HG03565 (cell line): ENCODE measurements around the gene TPST2.

Experiments
- ATAC-seq: cut with Tn5 transposase; IDR thresholded peaks from one replicate; pipeline ENCODE4 v1.9.1; 2021; ENCODE audit warnings: mild to moderate bottlenecking, moderate library complexity; ENCODE audit not compliant: unreplicated experiment

TPST2 gene

DNA sequence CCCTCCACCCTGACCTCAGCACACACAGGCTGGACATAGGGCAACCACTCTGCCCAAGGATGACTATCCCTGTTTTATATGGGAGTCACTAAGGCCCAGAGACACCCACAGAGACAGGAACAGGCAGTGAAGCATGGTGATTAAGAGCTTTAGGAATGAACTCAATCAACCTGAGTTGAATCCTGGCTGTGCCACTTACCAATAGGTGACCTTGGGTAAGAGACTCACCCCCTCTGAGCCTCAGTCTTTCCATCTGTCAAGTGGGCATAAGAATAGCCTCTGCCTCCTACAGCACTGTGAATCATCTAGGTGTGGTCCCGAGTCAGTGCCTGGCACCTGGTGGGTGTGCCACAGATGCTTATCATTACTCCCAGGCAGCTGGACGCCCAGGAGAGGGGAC, 21.1 kb upstream of the TPST2 start:
- ATAC-seq = no peak

DNA sequence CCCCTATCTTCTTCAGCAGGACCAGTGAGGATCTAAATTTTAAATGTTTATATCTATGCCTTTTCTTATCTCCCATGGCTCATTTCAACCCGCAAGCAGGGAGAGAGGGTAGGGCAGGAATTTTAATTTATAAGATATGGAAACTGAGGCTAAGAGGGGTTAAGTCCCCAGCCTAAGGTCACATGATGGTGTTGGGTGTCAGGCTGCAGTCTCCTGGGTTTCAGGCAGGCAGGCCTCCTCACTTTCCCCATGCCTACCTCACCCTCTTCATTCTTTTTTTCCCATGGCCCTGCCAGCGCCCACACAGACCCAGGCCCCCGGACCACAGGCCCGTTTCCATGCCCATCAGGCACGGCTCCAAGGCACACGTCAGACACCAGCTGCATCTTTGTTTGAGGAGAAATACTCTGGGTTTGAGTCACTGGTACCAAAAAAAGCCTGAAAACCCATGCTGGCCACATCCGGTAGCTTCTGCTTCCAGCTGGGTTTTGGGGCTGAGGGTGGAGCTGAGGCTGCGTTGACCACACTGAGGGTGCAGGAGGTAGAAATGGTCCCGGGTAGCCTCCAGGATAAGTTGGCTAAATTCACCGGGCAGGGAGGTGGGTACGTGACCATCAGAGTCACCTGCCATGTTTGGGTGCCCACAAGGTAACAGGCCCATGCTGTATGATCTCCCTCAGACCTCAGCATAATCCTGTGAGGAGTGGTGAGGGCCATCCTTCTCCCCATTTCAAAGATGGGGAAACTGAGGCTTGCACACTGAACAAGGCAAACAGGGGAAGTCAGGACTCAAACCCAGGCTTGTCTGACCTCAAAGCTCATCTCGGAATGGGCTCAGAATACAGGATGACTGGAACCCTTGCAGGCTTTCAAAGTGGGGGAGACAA, 20.4 kb upstream of the TPST2 start:
- ATAC-seq = peak; percentile 77

DNA sequence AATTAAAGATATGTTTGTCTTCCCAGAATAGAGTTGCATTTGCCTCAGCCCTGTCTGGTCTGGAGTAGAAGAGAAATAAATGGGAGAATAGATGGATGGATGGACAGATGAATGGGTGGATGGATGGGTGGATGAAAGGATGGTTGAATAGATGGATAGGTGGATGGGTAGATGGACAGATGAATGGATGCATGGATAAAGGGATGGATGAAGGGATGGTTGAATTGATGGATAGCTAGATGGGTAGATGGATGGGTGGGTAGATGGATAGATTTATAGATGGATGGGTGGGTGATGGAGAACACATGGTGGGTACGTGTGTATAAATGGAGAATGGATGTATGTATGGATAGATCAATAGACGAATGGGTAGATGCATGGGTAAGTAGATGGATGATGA, 19.4 kb upstream of the TPST2 start:
- no peak for ATAC-seq

DNA sequence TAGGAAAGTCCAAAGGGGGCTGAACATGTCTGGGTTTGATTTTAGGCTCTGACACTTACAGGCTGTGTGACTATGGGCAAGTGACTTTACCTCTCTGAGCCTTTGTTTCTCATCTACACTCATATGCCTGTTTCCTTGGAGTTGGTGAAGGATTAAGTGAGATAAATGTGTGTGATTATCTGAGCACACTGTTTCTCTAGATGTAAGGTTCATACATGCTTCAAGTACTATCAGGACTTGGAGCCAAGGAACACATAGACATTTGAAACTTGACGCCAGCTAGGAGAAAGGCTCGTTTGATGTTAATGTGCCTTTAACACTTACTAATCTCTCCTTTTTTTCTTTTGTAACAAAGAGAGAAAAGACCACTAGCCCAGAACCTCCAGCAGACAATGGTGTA, 18.2 kb upstream of the TPST2 start:
- no peak for ATAC-seq

DNA sequence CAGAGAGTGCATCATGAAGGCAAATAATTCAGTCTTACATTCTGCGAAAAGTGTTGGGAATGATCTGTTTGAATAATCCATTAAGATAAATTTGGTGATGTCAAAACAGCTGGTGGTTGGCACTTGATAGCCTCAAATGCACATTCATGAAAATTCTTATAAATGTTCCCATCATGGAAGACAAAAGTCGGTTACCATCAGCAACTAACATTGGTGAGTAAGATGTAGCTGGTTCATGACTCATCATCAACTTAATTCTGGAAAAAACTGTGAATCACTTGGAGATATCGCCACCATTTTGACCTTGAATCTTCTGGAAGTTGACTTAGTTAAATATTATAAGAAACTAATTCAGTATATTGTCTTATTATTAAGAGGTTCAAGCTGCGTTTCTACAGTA, 16.7 kb upstream of the TPST2 start:
- no peak for ATAC-seq

DNA sequence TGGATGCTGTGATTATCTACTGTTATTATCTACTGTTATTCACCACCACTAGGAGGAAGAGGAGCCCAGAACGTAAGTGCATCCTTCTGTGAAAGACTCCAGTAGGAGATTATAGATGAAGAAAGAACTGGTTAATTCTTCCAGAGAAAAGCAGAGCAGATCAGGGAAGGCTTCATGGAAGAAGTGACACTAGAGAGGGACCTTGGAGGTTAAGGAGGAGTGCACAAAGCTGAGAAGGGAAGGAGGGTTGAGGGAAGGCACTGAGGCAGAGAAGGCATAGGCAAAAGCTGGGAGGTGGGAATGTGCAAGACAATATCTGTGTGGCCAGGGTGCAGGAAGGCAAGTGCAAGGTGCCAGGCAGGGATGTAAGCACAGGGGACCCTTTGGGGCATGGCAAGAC, 14.4 kb upstream of the TPST2 start:
- no peak for ATAC-seq

DNA sequence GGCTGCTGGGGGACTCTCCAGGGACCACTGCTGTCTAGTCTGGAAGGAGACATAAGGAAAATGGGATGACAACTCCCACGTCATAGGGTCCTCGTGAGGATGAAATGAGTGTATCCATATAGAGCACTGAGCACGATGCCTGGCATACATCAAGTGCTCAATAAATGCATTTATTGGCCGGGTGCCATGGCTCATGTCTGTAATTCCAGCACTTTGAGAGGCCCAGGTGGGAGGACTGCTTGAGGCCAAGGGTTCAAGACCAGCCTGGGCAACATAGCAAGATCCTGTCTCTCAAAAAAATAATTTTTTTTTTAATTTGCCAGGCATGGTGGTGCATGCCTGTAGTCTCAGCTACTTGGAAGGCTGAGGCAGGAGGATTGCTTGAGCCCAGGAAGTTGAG, 12.2 kb upstream of the TPST2 start:
- ATAC-seq = no peak

DNA sequence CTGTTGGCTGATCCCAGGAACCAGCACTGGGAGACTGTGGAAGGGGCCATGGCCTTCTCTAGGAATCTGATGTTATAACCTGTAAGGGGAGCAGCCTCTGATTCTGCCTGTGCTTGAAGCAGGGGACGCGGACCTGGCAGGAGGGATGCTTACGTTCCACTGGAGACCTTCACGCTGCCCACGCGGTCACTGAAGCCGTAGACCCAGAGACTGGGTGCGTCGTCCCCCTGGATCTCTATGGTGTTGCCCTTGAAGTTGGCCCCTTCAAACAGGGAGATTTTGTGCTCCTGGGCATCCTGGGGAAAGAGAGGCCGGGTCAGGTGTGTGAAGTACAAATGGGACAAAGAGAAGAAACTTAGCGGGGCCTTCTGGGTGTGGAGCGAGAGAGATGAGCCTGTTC, 11.8 kb upstream of the TPST2 start:
- no peak for ATAC-seq

DNA sequence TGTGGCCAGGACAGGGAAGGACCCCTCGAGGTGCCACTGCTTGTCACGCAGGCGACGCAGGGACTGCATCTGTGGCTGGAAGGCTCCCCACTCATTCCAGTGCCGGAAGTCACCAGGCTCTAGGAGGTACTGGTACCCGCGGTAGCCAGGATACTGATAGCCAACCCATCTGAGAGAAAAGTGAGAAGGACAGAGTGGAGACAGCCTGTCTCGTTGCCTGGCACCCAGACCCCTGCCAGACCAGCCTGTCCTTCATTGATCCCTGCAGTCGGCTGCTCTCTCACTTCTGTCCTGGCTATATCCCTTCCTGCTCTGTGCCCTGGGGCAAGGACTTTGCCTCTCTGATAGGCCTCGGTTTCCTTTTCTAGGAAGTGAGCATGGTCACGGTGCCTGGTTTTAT, 9.6 kb upstream of the TPST2 start:
- no peak for ATAC-seq

DNA sequence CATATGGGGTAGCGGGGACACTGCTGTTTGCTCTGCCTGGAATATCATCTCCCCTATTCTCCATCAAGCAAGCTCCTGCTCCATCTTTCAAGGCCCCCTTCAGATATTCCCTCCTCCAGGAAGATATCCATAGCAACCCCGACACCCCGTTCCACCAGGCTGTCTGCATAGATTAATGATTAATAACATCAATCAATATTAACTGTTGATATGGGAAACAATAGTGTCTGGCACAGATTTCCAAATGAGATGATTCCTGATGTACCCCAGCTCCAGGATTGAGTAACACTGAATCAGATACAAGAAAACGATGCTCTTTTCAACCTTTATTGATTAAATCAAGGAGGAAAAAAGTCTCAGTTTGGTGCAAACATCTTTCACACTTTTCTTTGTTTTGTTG, 7.5 kb upstream of the TPST2 start:
- no peak for ATAC-seq

DNA sequence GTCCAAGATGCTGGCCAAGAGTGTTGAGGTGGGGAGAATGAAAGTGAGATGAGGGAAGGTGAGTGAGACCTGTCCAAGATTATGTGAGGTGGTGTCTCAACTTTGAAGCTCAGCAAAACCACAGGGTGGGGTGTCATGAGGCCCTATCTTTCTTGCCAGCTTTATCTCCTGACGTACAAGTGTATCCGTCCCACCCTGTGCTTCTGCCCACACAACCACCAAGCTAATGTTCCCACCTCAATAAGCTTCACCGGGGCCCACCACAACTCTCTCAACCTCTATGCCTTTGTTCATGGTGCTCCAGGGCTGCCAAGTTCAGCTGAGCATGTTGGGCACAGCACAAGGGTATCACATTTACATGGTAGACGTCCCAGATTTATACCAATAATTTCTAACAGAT, 7.1 kb upstream of the TPST2 start:
- ATAC-seq = no peak

DNA sequence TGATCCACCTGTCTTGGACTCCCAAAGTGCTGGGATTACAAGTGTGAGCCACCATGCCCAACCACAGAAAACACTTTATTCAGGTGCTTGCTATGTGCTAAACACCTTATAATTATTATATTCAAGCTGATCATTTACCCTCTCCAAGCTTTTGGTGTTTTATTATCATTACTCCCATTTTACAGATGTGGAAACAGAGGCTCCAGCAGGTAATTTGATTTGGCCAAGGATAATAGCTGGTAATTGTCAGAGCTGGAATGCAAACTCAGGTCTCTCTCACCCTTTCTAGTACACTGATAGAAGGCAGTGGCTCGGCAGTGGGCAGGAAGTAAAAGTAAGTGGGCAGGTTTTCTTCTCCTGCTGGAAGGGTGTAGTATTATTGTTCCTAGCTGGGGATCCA, 3.8 kb upstream of the TPST2 start:
- ATAC-seq = no peak

DNA sequence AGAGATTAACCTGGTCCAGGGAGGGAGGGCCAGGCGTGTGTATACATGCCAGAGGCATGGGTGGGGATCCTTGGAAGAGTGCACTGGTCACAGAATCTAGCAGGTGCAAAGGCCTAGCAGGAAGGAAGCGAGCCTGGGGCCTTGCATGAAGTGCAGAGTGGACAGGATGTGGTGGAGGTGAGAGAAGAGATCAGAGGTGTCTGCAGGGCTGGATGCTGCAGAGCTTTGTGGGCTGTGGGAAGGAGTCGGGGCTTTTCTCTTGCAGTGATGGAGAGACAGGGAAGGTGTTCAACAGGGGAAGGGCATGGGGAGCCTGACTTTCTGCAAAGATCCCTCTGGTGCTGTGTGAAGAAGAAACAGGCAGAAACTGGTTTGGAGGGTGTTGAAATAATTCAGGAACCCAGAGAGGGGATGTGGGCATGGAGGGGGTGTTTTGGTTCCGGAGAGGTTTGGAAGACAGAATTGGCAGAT, 2.5 kb upstream of the TPST2 start:
- ATAC-seq = peak; percentile 53

DNA sequence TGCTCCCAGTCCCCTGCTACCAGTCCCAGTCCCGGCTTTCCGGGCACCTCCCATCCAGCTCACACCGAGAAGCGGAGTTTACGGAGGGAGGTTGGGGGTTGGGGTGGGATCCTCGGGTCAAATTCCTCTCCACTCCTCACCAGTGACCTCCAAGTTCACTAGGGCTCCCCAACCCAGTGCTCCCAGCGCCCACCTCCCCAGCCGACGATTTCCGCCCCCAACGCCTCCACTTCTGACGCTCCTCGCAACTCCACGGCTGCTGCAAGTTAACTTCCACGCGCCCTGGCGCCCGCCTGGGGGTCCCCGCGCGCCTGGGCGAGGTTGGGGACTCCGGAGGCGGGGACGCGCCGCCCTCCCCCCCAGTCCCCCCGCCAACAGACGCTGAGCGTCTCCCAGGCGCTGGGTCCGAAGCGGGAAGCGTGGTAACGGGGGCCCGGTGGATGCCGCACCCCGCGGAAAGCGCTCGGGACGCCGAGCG, 526 bp downstream of the TPST2 start:
- ATAC-seq = peak; percentile 8

DNA sequence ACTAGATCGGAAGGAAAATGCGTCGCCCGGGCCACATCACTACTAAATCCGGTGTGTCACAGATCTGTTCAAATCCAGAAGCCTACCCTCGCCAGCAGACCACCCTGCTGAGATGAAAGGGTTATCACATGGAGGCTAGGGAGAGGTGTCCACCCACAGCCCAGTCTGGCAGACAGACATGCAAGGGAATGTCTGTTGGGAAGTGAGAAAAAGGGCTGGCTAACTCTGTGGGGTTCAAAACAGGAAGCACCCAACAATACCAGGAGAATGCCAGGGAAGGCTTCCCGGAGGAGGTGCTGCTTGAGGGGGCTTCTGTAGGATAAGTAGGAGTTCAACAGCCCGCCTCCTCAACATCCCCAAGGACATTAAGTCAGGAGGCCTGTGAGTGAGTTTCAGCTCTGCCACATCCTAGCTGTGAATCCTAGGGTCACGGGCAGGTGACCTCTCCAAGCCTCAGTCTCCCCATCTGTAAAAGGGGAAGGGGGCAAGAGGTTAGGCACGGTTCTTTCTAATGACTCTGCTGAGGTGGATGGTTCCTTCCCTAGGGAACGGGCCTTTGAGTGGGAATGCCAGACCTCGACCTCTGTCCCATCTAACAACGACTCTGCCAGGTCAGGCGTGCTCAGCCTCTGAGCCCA, 1.1 kb downstream of the TPST2 start:
- no peak for ATAC-seq

DNA sequence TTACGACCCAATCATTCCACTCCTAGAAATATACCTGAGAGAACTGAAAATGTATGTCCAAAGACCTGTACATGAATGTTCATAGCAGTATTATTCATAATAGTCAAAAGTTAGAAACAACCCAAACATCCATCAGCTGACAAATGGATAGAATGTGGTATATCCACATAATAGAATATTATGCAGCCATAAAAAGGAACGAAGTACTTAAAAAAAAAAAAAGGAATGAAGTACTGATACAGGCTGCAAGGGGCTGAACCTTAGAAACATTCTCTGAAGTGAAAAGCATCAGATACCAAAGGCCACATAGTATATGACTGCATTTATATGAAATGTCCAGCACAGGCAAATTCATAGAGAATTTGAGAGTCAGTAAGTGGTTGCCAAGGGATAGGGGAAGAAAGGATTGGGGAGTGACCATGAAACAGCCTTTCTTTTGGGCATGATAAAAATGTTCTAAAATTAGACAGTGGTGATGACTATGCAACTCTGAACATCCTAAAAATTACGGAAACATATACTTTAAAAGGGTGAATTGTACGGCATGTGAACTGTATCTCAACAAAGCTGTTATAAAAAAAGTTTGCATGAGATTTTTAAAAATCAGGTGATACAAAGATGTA, 1.8 kb downstream of the TPST2 start:
- ATAC-seq = no peak

DNA sequence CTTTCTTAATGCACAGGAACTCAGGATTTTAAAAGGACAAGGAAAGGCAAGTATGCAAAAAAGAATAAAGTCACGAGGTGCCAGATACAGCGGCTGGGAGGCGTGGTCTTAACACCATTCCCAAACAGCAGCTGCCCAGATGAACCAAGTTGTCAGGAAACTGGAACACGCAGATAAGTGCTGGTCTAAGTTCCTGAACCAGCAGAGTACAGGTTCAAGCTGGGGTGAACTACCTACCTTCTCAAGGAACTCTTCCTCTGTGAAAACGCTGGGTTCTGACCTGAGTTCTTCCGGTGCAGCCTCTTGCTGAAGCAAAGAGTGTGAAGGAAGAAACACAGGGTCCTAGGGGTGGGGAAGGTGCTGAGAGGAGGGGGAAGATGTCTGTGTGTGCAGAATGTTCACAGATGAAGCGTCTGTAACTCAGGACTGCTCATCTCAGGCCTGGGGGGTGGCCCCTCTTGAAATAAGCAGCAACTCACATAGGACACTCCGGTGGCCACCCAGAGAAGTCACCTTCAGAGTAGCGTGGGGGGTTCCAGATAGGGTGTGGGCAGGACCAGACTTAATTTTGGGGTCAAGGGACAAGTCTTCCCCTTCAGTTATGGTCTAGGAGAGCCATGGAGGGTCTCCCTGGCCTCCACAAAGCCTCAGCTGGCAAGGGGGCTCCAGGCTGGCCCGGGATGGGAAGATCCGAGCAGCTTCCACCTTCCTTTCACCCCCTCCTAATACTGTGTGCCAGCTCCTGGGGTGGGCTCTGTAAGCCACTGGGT, 3.2 kb downstream of the TPST2 start:
- ATAC-seq = no peak

DNA sequence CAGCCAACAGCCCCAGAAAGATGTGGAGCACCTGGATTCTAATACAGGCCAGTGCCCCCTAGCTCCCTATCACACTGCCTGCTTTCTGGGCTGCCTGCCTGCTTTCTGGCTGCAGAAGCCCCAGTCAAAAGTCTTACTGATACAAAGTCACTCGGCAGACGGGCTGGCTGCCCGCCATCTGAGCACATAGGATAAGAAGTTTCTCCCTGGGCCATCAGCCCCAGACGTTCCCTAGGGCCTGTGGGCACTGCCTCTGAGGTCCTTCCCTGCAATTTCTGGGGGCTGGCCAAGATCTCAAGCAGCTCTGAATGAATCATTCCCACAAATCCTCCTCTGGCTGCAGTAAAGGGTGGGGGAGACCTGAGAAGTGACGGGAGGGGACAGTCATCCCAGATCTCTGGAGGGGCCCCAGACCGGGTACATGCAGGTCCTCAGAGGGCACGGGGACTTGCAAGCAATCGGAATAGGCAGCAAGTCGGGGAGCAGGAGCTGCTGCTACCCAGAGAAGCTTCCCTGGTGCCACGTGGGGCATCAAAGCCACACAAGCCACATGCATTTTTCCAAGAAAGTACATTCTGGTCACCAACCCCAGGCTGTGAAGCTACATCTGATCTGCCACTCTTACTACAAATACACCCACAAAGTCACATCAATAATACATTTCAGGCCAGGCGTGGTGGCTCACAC, 4.7 kb downstream of the TPST2 start:
- no peak for ATAC-seq

DNA sequence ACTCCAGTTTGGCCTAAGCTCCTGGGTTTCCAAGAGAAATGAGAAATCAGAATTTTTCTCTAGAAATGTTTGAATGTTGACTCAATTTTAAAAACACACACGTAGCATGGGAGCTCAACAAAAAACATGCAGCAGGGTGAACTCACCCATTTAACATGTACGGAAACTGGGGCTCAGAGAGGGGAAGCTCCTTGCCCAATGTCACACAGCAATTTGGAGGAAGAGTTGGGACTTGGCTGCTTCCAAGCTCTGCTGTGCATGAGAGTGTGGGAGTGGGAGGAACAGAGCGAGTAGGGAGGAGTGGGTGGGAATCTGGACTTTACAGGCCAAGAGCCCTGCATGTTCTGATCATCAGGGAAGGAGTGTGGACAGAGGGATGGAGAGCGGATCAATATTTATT, 5.9 kb downstream of the TPST2 start:
- no peak for ATAC-seq

DNA sequence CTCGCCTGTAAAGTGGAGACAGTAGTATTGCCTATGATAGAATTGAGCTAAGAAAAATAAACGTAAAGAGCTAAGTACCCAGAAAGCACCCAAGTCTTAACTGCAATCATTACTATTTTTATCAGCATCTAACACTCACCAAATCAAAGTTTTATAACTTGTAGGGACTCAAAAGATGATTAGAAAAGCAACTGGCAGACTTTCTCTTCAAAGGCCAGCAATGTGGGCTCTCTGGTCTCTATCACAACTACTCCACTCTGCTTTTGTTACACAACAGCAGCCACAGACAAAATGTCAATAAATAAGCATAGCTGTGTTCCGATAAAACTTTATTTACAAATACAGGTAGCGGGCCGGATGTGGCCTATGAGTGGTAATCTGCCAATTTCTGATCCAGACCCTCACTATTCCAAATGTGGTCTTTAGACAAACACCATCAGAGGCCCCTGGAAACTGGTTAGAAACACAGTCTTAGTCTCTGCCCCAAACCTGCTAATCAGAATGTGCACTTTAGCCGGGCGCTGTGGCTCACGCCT, 8.2 kb downstream of the TPST2 start:
- ATAC-seq = no peak
